CD14-positive monocyte (primary cell): ENCODE measurements around the gene SMIM20. TPM values are rescaled to one million over a fixed set of nuclear protein-coding genes. Genes with fewer than 3 reads are reported as not detected.
A peak's percentile ranks its signal among the peaks of the same experiment; 100 is the strongest.

Experiments used
- DNase-seq, 3 donors: peaks; one replicate each; pipeline ENCODE4 v3.0.0-alpha.2; 2011 to 2022
- H2AFZ ChIP-seq: 2 replicates; pipeline ENCODE4 v1.6.0; 2012; ENCODE audit warnings: mild to moderate bottlenecking, low read depth, low read length, inconsistent platforms; ENCODE audit not compliant: insufficient read depth, poor library complexity, severe bottlenecking
- H3K27ac ChIP-seq, 2 donors: 1 replicate in 1 of 2; 2 replicates in 1 of 2; pipeline ENCODE4 v1.5.1; 2012 to 2013; ENCODE audit warnings: low read length in 2 of 2, control low read depth in 1 of 2, inconsistent platforms in 1 of 2, low read depth in 1 of 2, mild to moderate bottlenecking in 1 of 2
- H3K27me3 ChIP-seq, 2 donors: one replicate each; pipeline versions ENCODE4 v1.6.0 to v1.6.1; 2011 to 2013; ENCODE audit warnings: low read length in 2 of 2; ENCODE audit not compliant: control insufficient read depth in 2 of 2, insufficient read depth in 2 of 2
- H3K36me3 ChIP-seq, 2 donors: replicated peaks in 1 of 2; 1 replicate in 1 of 2; 2 replicates in 1 of 2; pipeline versions ENCODE4 v1.5.1 to v1.6.1; 2012 to 2013; ENCODE audit warnings: low read length in 2 of 2, control low read depth in 1 of 2, inconsistent platforms in 1 of 2, mild to moderate bottlenecking in 1 of 2; ENCODE audit not compliant: insufficient read depth in 2 of 2, control insufficient read depth in 1 of 2
- H3K4me1 ChIP-seq, 2 donors: 1 replicate in 1 of 2; 2 replicates in 1 of 2; pipeline versions ENCODE4 v1.5.1 to v1.6.1; 2012 to 2013; ENCODE audit warnings: low read length in 2 of 2, control low read depth in 1 of 2, inconsistent platforms in 1 of 2, mild to moderate bottlenecking in 1 of 2, moderate library complexity in 1 of 2; ENCODE audit not compliant: insufficient read depth in 2 of 2, control insufficient read depth in 1 of 2
- H3K4me2 ChIP-seq: replicated peaks from 2 replicates; pipeline ENCODE3; 2012; ENCODE audit warnings: low read length, moderate library complexity, mild to moderate bottlenecking; ENCODE audit not compliant: poor library complexity, severe bottlenecking; ENCODE audit errors: extremely low read depth
- H3K4me3 ChIP-seq, 3 experiments: fragments of 200-600 bp in 1 of 3; sonication (generic) in 1 of 3; replicated peaks in 1 of 3; 1 replicate in 2 of 3; 2 replicates in 1 of 3; pipeline ENCODE4 v1.5.1; 2011 to 2013; ENCODE audit warnings: low read length in 3 of 3, mild to moderate bottlenecking in 3 of 3, control low read depth in 2 of 3, low read depth in 2 of 3, inconsistent platforms in 1 of 3, moderate library complexity in 1 of 3
- H3K79me2 ChIP-seq: 2 replicates; pipeline ENCODE4 v1.6.0; 2012; ENCODE audit warnings: mild to moderate bottlenecking, control low read depth, inconsistent platforms, low read length, moderate library complexity; ENCODE audit not compliant: insufficient read depth
- H3K9ac ChIP-seq: 2 replicates; pipeline ENCODE4 v1.6.0; 2017; ENCODE audit warnings: low read length, mild to moderate bottlenecking; ENCODE audit not compliant: insufficient read depth, poor library complexity, severe bottlenecking
- H3K9me3 ChIP-seq, 2 donors: replicated peaks in 1 of 2; 1 replicate in 1 of 2; 2 replicates in 1 of 2; pipeline versions ENCODE4 v1.5.1 to v1.6.1; 2012 to 2013; ENCODE audit warnings: low read length in 2 of 2, control low read depth in 1 of 2; ENCODE audit not compliant: control insufficient read depth in 1 of 2, insufficient read depth in 1 of 2
- H4K20me1 ChIP-seq: 2 replicates; pipeline ENCODE4 v1.6.0; 2012; ENCODE audit warnings: mild to moderate bottlenecking, low read length, control low read depth, moderate library complexity; ENCODE audit not compliant: insufficient read depth
- H3K27ac Mint-ChIP-seq, 7 donors: one replicate each; pipeline ENCODE4 v1.8.0; 2020; ENCODE audit warnings: mild to moderate bottlenecking in 7 of 7, mixed read lengths in 7 of 7, moderate library complexity in 6 of 7, inconsistent platforms in 2 of 7
- H3K27me3 Mint-ChIP-seq, 3 donors: one replicate each; pipeline ENCODE4 v1.8.0; 2021 to 2022; ENCODE audit warnings: low read depth in 3 of 3, mild to moderate bottlenecking in 3 of 3, mixed read lengths in 3 of 3, moderate library complexity in 3 of 3, inconsistent platforms in 1 of 3
- H3K36me3 Mint-ChIP-seq, 2 donors: one replicate each; pipeline ENCODE4 v1.8.0; 2020; ENCODE audit warnings: mixed read lengths in 2 of 2, inconsistent platforms in 1 of 2, mild to moderate bottlenecking in 1 of 2
- H3K4me1 Mint-ChIP-seq: one replicate; pipeline ENCODE4 v1.8.0; 2020; ENCODE audit warnings: mild to moderate bottlenecking, mixed read lengths
- H3K4me3 Mint-ChIP-seq, 2 donors: one replicate each; pipeline ENCODE4 v1.8.0; 2020; ENCODE audit warnings: mild to moderate bottlenecking in 2 of 2, mixed read lengths in 2 of 2, moderate library complexity in 1 of 2
- H3K9me3 Mint-ChIP-seq, 7 donors: one replicate each; pipeline ENCODE4 v1.8.0; 2020 to 2022; ENCODE audit warnings: mixed read lengths in 7 of 7, mild to moderate bottlenecking in 6 of 7, moderate library complexity in 6 of 7, inconsistent platforms in 2 of 7
- WGBS: methylation state at CpG from one replicate; pipeline ENCODE4 v1.1.5; 2013; ENCODE audit warnings: missing lambda C conversion rate; ENCODE audit not compliant: insufficient coverage; 5-methylcytosine and 5-hydroxymethylcytosine counted together
- intact Hi-C, 2 donors: fragments of 100-400 bp; cut with micrococcal nuclease; formaldehyde crosslinking; loops; one replicate each; pipeline versions ENCODE4 v1.15.0 to v1.15.1; 2023
- polyA plus RNA-seq, 3 donors: library from polyadenylated mRNA; depleted of rRNA in 1 of 3; unstranded in 2 of 3; stranded (reverse) in 1 of 3; fragments of 300-500 nt in 2 of 3; fragments of >200 nt in 1 of 3; fragmentation: Illumina TruSeq in 2 of 3; gene quantifications; 1 replicate in 2 of 3; 2 replicates in 1 of 3; pipeline ENCODE4 v1.2.3, GENCODE V29; 2012 to 2021
- TF ChIP-seq, protein P1 (sequence below): fragments of 200-600 bp; IDR thresholded peaks from one replicate; pipeline ENCODE4 v1.8.0; 2022; ENCODE audit warnings: antibody characterized with exemption, mild to moderate bottlenecking

Gene SMIM20
- polyA plus RNA-seq, 3 donors = 10.4 to 38.1 (median 33.7) TPM

GRCh38 chr4:25951390-25951952 lies 37.5 kb downstream of the SMIM20 start:
- intact Hi-C loops = no loop called here
- H3K4me1 ChIP-seq = no peaks in the 10 kb centered on the region
- no peaks in the 10 kb centered on the region for H3K36me3 Mint-ChIP-seq
- H3K4me3 ChIP-seq = no peak overlapping the region
- no CpG with 5 or more reads among the region's 6 CpGs for WGBS
- no peak for DNase-seq
- no peak overlapping the region for H3K4me2 ChIP-seq
- peaks cover 2 to 14% (median 6%) of the 10 kb centered on the region in 3 donors for H3K27me3 Mint-ChIP-seq
- H2AFZ ChIP-seq = no peak overlapping the region
- H3K79me2 ChIP-seq = no peaks in the 10 kb centered on the region
- H3K9ac ChIP-seq = no peak overlapping the region
- H3K27ac ChIP-seq = no peak overlapping the region
- H3K9me3 ChIP-seq = no peaks in the 10 kb centered on the region
- no peaks in the 10 kb centered on the region for H3K9me3 Mint-ChIP-seq
- no peaks in the 10 kb centered on the region for H3K4me1 Mint-ChIP-seq
- H4K20me1 ChIP-seq = no peaks in the 10 kb centered on the region
- no peaks in the 10 kb centered on the region for H3K27me3 ChIP-seq
- H3K27ac Mint-ChIP-seq = no peak overlapping the region
- no peaks in the 10 kb centered on the region for H3K36me3 ChIP-seq
- TF ChIP-seq, protein P1, sequence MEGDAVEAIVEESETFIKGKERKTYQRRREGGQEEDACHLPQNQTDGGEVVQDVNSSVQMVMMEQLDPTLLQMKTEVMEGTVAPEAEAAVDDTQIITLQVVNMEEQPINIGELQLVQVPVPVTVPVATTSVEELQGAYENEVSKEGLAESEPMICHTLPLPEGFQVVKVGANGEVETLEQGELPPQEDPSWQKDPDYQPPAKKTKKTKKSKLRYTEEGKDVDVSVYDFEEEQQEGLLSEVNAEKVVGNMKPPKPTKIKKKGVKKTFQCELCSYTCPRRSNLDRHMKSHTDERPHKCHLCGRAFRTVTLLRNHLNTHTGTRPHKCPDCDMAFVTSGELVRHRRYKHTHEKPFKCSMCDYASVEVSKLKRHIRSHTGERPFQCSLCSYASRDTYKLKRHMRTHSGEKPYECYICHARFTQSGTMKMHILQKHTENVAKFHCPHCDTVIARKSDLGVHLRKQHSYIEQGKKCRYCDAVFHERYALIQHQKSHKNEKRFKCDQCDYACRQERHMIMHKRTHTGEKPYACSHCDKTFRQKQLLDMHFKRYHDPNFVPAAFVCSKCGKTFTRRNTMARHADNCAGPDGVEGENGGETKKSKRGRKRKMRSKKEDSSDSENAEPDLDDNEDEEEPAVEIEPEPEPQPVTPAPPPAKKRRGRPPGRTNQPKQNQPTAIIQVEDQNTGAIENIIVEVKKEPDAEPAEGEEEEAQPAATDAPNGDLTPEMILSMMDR = no peak
- H3K4me3 Mint-ChIP-seq = peak overlapping the region in 1 of 2 donors; percentile 37

DNA sequence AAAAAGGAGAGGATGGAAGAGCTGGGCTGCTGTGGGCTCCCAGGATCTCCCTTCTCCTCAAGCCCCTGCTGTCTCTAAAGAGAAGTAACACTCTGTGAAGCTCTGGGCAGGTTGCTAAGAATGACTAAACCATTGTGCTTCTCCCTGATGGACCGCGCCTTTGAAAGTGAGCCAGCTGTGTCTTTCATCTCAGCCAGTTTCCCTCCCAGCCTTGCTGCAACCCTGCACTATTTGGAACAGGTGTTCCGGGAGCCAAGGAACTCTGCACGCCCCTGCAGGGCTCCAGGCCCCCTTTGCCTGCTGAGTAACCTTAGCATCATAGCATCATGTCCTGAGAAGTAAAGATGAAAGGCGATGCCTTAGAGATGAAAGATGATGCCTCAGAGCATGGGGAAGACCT lies 39.7 kb downstream of the SMIM20 start:
- H3K27ac Mint-ChIP-seq = no peak overlapping the region
- no peaks in the 10 kb centered on the region for H3K27me3 ChIP-seq
- no peak overlapping the region for H3K27ac ChIP-seq
- H3K9ac ChIP-seq = no peak overlapping the region
- intact Hi-C loops = no loop called here
- whole genome bisulfite sequencing = 92% methylated on average over 2 of the region's 5 CpGs
- DNase-seq = no peak
- H2AFZ ChIP-seq = no peak overlapping the region
- no peaks in the 10 kb centered on the region for H3K36me3 Mint-ChIP-seq
- H3K79me2 ChIP-seq = no peaks in the 10 kb centered on the region
- no peak overlapping the region for H3K4me2 ChIP-seq
- TF ChIP-seq, protein P1 = no peak
- no peaks in the 10 kb centered on the region for H3K9me3 Mint-ChIP-seq
- no peak overlapping the region for H3K4me3 ChIP-seq
- H3K4me3 Mint-ChIP-seq = no peak overlapping the region
- H3K4me1 Mint-ChIP-seq = peaks cover 9% of the 10 kb centered on the region
- no peaks in the 10 kb centered on the region for H3K36me3 ChIP-seq
- H4K20me1 ChIP-seq = no peaks in the 10 kb centered on the region
- peaks cover 4 to 9% of the 10 kb centered on the region in 2 donors for H3K4me1 ChIP-seq
- H3K27me3 Mint-ChIP-seq = peaks cover 4 to 16% (median 8%) of the 10 kb centered on the region in 3 donors
- H3K9me3 ChIP-seq = no peaks in the 10 kb centered on the region
